Esophagus muscularis mucosa (tissue), 3 donors: ENCODE measurements around the gene UQCRHL.

Experiments used
- POLR2A ChIP-seq: fragments of 450-650 bp; IDR thresholded peaks from one replicate; pipeline ENCODE4 v1.6.1; 2017; ENCODE audit warnings: antibody characterized with exemption, moderate library complexity, mild to moderate bottlenecking, low read depth
- TF ChIP-seq, protein P1 (sequence below), 3 experiments: fragments of 200-600 bp in 2 of 3; fragments of 450-650 bp in 1 of 3; sonication (generic) in 2 of 3; IDR thresholded peaks; one replicate each; pipeline ENCODE4 v1.5.1; 2017 to 2019; ENCODE audit warnings: antibody characterized with exemption in 3 of 3, mild to moderate bottlenecking in 2 of 3, moderate library complexity in 1 of 3

DNA sequence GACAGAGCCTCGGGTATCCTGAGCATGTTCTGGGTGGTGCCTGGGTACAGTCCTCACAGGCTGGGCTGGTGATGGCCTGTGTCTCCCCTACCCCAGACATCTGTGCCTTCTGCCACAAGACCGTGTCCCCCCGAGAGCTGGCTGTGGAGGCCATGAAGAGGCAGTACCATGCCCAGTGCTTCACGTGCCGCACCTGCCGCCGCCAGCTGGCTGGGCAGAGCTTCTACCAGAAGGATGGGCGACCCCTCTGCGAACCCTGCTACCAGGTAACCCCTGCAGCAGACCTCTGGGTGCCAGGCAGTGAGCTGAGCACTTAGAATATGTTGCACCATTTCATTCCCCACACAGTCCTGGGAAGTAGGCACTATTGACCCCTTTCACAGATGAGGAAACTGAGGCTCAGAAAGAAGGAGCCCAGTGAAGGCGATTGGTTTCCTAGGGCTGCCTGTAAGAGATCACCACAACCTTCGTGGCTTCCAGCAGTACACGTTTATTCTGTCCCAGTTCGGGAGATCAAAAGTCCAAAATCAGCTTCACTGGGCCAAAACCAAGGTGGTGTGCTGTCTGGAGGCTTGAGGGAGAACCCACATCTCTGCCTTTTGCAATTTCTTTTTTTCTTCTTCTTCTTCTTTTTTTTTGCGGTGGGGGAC is 37.0 kb downstream of the UQCRHL start:
- TF ChIP-seq, protein P1, sequence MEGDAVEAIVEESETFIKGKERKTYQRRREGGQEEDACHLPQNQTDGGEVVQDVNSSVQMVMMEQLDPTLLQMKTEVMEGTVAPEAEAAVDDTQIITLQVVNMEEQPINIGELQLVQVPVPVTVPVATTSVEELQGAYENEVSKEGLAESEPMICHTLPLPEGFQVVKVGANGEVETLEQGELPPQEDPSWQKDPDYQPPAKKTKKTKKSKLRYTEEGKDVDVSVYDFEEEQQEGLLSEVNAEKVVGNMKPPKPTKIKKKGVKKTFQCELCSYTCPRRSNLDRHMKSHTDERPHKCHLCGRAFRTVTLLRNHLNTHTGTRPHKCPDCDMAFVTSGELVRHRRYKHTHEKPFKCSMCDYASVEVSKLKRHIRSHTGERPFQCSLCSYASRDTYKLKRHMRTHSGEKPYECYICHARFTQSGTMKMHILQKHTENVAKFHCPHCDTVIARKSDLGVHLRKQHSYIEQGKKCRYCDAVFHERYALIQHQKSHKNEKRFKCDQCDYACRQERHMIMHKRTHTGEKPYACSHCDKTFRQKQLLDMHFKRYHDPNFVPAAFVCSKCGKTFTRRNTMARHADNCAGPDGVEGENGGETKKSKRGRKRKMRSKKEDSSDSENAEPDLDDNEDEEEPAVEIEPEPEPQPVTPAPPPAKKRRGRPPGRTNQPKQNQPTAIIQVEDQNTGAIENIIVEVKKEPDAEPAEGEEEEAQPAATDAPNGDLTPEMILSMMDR (IDR thresholded peaks at IDR 0.05), result no peak
- TF ChIP-seq POLR2A, result no peak
